GM12878 (cell line): ENCODE measurements around the gene SCGB3A2.

Experiments
- BRCA1 ChIP-seq: IDR thresholded peaks from 2 replicates; pipeline ENCODE4 v1.6.1; 2011; ENCODE audit warnings: low read depth, low read length, improper control_type of control experiment
- TF ChIP-seq, protein P1 (sequence below): IDR thresholded peaks from 2 replicates; pipeline ENCODE4 v1.6.1; 2012; ENCODE audit warnings: mild to moderate bottlenecking, low read depth, low read length
- TF ChIP-seq, protein P2 (sequence below): IDR thresholded peaks from 2 replicates; pipeline ENCODE4 v1.6.1; 2012; ENCODE audit warnings: low read length, inconsistent platforms

DNA sequence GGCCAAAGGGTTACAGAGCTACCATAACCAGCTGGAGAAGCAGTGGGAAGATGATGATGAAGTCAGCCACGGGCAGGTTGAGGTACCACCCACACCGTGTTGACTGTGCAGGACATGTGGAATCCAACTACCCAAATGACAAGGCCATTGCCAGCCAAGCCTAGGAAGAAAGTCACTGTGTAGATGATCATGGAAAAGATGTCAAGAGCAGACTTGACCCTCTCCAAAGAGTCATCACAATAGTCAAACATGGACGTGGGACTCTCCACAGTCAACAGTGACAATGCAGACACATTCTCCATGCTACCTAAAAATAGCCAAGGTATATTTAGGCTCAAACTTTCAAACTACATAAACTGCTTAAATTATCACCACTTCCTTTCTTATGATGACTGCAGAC, 26.1 kb upstream of the SCGB3A2 start:
- TF ChIP-seq, protein P1, sequence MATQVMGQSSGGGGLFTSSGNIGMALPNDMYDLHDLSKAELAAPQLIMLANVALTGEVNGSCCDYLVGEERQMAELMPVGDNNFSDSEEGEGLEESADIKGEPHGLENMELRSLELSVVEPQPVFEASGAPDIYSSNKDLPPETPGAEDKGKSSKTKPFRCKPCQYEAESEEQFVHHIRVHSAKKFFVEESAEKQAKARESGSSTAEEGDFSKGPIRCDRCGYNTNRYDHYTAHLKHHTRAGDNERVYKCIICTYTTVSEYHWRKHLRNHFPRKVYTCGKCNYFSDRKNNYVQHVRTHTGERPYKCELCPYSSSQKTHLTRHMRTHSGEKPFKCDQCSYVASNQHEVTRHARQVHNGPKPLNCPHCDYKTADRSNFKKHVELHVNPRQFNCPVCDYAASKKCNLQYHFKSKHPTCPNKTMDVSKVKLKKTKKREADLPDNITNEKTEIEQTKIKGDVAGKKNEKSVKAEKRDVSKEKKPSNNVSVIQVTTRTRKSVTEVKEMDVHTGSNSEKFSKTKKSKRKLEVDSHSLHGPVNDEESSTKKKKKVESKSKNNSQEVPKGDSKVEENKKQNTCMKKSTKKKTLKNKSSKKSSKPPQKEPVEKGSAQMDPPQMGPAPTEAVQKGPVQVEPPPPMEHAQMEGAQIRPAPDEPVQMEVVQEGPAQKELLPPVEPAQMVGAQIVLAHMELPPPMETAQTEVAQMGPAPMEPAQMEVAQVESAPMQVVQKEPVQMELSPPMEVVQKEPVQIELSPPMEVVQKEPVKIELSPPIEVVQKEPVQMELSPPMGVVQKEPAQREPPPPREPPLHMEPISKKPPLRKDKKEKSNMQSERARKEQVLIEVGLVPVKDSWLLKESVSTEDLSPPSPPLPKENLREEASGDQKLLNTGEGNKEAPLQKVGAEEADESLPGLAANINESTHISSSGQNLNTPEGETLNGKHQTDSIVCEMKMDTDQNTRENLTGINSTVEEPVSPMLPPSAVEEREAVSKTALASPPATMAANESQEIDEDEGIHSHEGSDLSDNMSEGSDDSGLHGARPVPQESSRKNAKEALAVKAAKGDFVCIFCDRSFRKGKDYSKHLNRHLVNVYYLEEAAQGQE, result no peak
- TF ChIP-seq, protein P2, sequence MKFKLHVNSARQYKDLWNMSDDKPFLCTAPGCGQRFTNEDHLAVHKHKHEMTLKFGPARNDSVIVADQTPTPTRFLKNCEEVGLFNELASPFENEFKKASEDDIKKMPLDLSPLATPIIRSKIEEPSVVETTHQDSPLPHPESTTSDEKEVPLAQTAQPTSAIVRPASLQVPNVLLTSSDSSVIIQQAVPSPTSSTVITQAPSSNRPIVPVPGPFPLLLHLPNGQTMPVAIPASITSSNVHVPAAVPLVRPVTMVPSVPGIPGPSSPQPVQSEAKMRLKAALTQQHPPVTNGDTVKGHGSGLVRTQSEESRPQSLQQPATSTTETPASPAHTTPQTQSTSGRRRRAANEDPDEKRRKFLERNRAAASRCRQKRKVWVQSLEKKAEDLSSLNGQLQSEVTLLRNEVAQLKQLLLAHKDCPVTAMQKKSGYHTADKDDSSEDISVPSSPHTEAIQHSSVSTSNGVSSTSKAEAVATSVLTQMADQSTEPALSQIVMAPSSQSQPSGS, result no peak
- TF ChIP-seq BRCA1, result no peak
